Heart right ventricle (tissue), 16 donors: ENCODE results near the gene NRTN. TPM values are rescaled to one million over a fixed set of nuclear protein-coding genes. Genes with fewer than 3 reads are reported as not detected.

Source experiments
- ATAC-seq, 8 donors: fragments of 200-7000 bp; cut with Tn5 transposase; one replicate each; pipeline ENCODE4 v1.9.1; 2020; ENCODE audit warnings: mild to moderate bottlenecking in 8 of 8, moderate library complexity in 8 of 8, moderate number of reproducible peaks in 1 of 8
- DNase-seq, 2 donors: peaks; one replicate each; pipeline ENCODE4 v3.0.0-alpha.2; 2020
- H3K27ac ChIP-seq, 10 donors: fragments of 200-600 bp; sonication (generic) in 2 of 10; one replicate each; pipeline versions ENCODE4 v1.5.0 to v1.8.0; 2020 to 2022; ENCODE audit warnings: mild to moderate bottlenecking in 3 of 10
- H3K27me3 ChIP-seq, 7 donors: fragments of 200-600 bp; one replicate each; pipeline ENCODE4 v1.8.0; 2021 to 2022; ENCODE audit warnings: mild to moderate bottlenecking in 2 of 7
- H3K36me3 ChIP-seq, 9 donors: fragments of 200-600 bp; sonication (generic) in 1 of 9; one replicate each; pipeline versions ENCODE4 v1.5.0 to v1.8.0; 2020 to 2022; ENCODE audit warnings: mild to moderate bottlenecking in 2 of 9
- H3K4me1 ChIP-seq, 9 donors: fragments of 200-600 bp; sonication (generic) in 1 of 9; one replicate each; pipeline versions ENCODE4 v1.5.0 to v1.8.0; 2020 to 2022; ENCODE audit warnings: mild to moderate bottlenecking in 4 of 9
- H3K4me3 ChIP-seq, 10 donors: fragments of 200-600 bp; sonication (generic) in 2 of 10; one replicate each; pipeline versions ENCODE4 v1.5.0 to v1.8.0; 2020 to 2022; ENCODE audit warnings: mild to moderate bottlenecking in 7 of 10, moderate library complexity in 2 of 10
- H3K9me3 ChIP-seq, 11 donors: fragments of 200-600 bp in 10 of 11; sonication (generic) in 2 of 11; one replicate each; pipeline versions ENCODE4 v1.5.0 to v1.8.0; 2013 to 2022; ENCODE audit warnings: mild to moderate bottlenecking in 2 of 11, control low read depth in 1 of 11, moderate library complexity in 1 of 11
- CTCF ChIP-seq, 9 donors: fragments of 200-600 bp; sonication (generic) in 2 of 9; IDR thresholded peaks; one replicate each; pipeline versions ENCODE4 v1.5.0 to v1.8.0; 2021 to 2022; ENCODE audit warnings: antibody characterized with exemption in 9 of 9, mild to moderate bottlenecking in 5 of 9, moderate library complexity in 1 of 9
- WGBS, 2 donors: extraction: QIAGEN DNeasy Blood & Tissue Kit; methylation state at CpG; one replicate each; pipeline ENCODE4 v1.1.7; 2013; ENCODE audit warnings: inconsistent platforms in 1 of 2; 5-methylcytosine and 5-hydroxymethylcytosine counted together
- intact Hi-C, 10 donors: fragments of 100-400 bp; cut with DNase I; formaldehyde crosslinking; loops; one replicate each; pipeline versions ENCODE4 v1.11.1 to v1.14.2; 2022
- long read RNA-seq, 3 donors: library from polyadenylated mRNA; unstranded; transcript quantifications; one replicate each; pipeline ENCODE4 v2.0.0, GENCODE V29; 2020 to 2021
- polyA plus RNA-seq, 2 donors: library from polyadenylated mRNA; stranded (reverse); fragments of 200-250 nt; gene quantifications; one replicate each; pipeline ENCODE4 v1.2.3, GENCODE V29; 2013
- total RNA-seq, 10 donors: library from RNA; stranded (reverse); fragmentation: NEBNext Ultra II Directional in 3 of 10; extraction: Animal tissue kit (Norgen Biotek cat#: 25700) in 3 of 10; gene quantifications; one replicate each; pipeline versions ENCODE4 v1.2.1 to v1.2.4, GENCODE V29; 2021 to 2023
- donor health status: Arrhythmogenic right ventricular cardiomyopathy.
- donor health status: ischemic (EF 13 %, LVEDD 7.1; RV severe dilation, severe dysfunction).
- donor health status: healthy with polysubstance abuse.
- donor health status: DM: no; HTN: yes; CAD: no.
- donor health status: DM: no; HTN: no; CAD: no.
- donor health status: ischemic (EF 25% LVEDD 6.9; RV normal size, moderate dysfunction).
- donor health status: ischemic (EF 25% LVEDD 5.7; RV mildly dilated, moderate dysfunction).
- donor health status: healthy.
- donor health status: DM: yes; HTN: yes; CAD: no.
- donor health status: Ischemic cardiomyopathy.
- donor health status: ischemic (EF 35%, LVEDD 5.7; RV mildly dilated, moderate dysfunction).
- donor health status: nonischemic (EF 11% LVEDD 7.7; RV severe dilation, severe dysfunction).
- donor health status: DM: yes; HTN: yes; CAD: no.
- donor health status: PGD.
- donor health status: ischemic (EF 29% LVEDD 5.4; RV normal size, mild dysfunction).
- donor health status: nonischemic (EF 23%, LVEDD 6.1; RV moderate dilation, normal function).

The NRTN gene
- total RNA-seq (10 to 100 TPM in 8 of 10 donors, 1 to 10 TPM in 2; 4.5 to 40.4 (median 14.8) TPM), polyA plus RNA-seq (10 to 100 TPM; 15.4 to 38.1 TPM)
- long read RNA-seq, donor 1, transcript NRTN-201 (2 exons, 1,109 nt), result major isoform, 27 of 125 reads
- long read RNA-seq, donor 1, partial matches to known transcripts, result 2 of 125 reads
- long read RNA-seq, donor 1, other reads (novel, unspliced or antisense), result 96 of 125 reads
- long read RNA-seq, donor 2, transcript NRTN-201 (2 exons, 1,109 nt), result major isoform, 22 of 96 reads
- long read RNA-seq, donor 2, partial matches to known transcripts, result 2 of 96 reads
- long read RNA-seq, donor 2, other reads (novel, unspliced or antisense), result 72 of 96 reads
- long read RNA-seq, donor 3, result 0 reads

- ATAC-seq, result peak in 7 of 8 donors; percentile 18 to 62 (median 35)
- TF ChIP-seq CTCF (IDR thresholded peaks at IDR 0.05), result no peak
- H3K9me3 ChIP-seq, result no peaks in the 10 kb centered on the region
- H3K4me3 ChIP-seq, result peak within 1 kb of the TSS in 9 of 10 donors; percentile 27 to 54 (median 44)
- no peaks in the 10 kb centered on the region for H3K36me3 ChIP-seq
- H3K27me3 ChIP-seq, result peaks cover 0 to 67% (median 46%) of the 10 kb centered on the region in 7 donors
- intact Hi-C loops, result loop anchor here (1.0 to 10.0 kb wide), 7 partner anchors 88 to 220 kb away; no protein-coding TSS in a partner anchor
- DNase-seq, result no peak
- WGBS, 2 donors, result 1 to 2% methylated on average over 49 to 105 of the region's 107 CpGs
- peak within 1 kb of the TSS in 9 of 10 donors; percentile 6 to 82 (median 53) for H3K27ac ChIP-seq
- peaks cover 3 to 39% (median 13%) of the 10 kb centered on the region in 9 donors for H3K4me1 ChIP-seq
Observed at GRCh38 chr19:5804516-5805461, at the start of gene NRTN. Gene NRTN, plus strand, starts transcription at chr19:5805067. Its CDS starts 19,099 bp downstream, at chr19:5824166.

- TF ChIP-seq CTCF (IDR thresholded peaks at IDR 0.05), result no peak
- ATAC-seq, result no peak
- WGBS, 2 donors, result 90 to 91% methylated on average over 5 of the region's 5 CpGs
Observed at GRCh38 chr19:5762608-5763217, 42.2 kb upstream of the NRTN start.

GRCh38 chr19:5765220-5765619, 39.6 kb upstream of the NRTN start:
- DNase-seq, result no peak
- TF ChIP-seq CTCF (IDR thresholded peaks at IDR 0.05), result no peak
- no peaks in the 10 kb centered on the region for H3K4me1 ChIP-seq
- no peaks in the 10 kb centered on the region for H3K27me3 ChIP-seq
- 95% methylated on average over 3 of the region's 3 CpGs for WGBS, 2 donors
- H3K4me3 ChIP-seq, result no peak overlapping the region
- H3K36me3 ChIP-seq, result no peaks in the 10 kb centered on the region
- ATAC-seq, result no peak
- intact Hi-C loops, result no loop called here
- H3K9me3 ChIP-seq, result no peaks in the 10 kb centered on the region
- H3K27ac ChIP-seq, result no peak overlapping the region

More at GRCh38 chr19:5762608-5763217, 42.2 kb upstream of the NRTN start:
- no peak overlapping the region for H3K27ac ChIP-seq
- no peak overlapping the region for H3K4me3 ChIP-seq
- no peak for DNase-seq
- no peaks in the 10 kb centered on the region for H3K9me3 ChIP-seq
- no peaks in the 10 kb centered on the region for H3K36me3 ChIP-seq
- no peaks in the 10 kb centered on the region for H3K4me1 ChIP-seq
- intact Hi-C loops, result no loop called here
- H3K27me3 ChIP-seq, result peaks cover 0 to 5% (median 0%) of the 10 kb centered on the region in 7 donors

GRCh38 chr19:5767949-5768348, 36.9 kb upstream of the NRTN start:
- intact Hi-C loops, result no loop called here
- no peaks in the 10 kb centered on the region for H3K4me1 ChIP-seq
- WGBS, 2 donors, result 94 to 95% methylated on average over 10 of the region's 10 CpGs
- no peak for DNase-seq
- no peak overlapping the region for H3K27ac ChIP-seq
- no peaks in the 10 kb centered on the region for H3K36me3 ChIP-seq
- no peaks in the 10 kb centered on the region for H3K9me3 ChIP-seq
- peaks cover 0 to 5% (median 0%) of the 10 kb centered on the region in 7 donors for H3K27me3 ChIP-seq
- no peak overlapping the region for H3K4me3 ChIP-seq
- ATAC-seq, result no peak
- no peak for TF ChIP-seq CTCF (IDR thresholded peaks at IDR 0.05)
